ENCODE measurements around the gene RASGRP1.

The RASGRP1 gene

GRCh38 chr15:38538328-38539007 lies 26.1 kb downstream of the RASGRP1 start:
- peaks cover 12% of the 10 kb centered on the region for H3K36me3 Mint-ChIP-seq
- DNase-seq (ENCODE audit: low spot score in 2 of 2) (no peak), ATAC-seq (ENCODE audit: low read depth) (no peak)
- no peaks in the 10 kb centered on the region for H3K27me3 Mint-ChIP-seq
- no peak overlapping the region for H3K4me3 Mint-ChIP-seq
- no peaks in the 10 kb centered on the region for H3K9me3 Mint-ChIP-seq
- peaks cover 22% of the 10 kb centered on the region for H3K4me1 Mint-ChIP-seq
- no peak overlapping the region for H3K27ac Mint-ChIP-seq

- Mint-ChIP-seq H3K36me3 (peaks cover 16% of the 10 kb centered on the region), H3K27me3 (no peaks in the 10 kb centered on the region), H3K4me3 (no peak overlapping the region)
Observed at GRCh38 chr15:38536201-38536676, 28.4 kb downstream of the RASGRP1 start.

DNA sequence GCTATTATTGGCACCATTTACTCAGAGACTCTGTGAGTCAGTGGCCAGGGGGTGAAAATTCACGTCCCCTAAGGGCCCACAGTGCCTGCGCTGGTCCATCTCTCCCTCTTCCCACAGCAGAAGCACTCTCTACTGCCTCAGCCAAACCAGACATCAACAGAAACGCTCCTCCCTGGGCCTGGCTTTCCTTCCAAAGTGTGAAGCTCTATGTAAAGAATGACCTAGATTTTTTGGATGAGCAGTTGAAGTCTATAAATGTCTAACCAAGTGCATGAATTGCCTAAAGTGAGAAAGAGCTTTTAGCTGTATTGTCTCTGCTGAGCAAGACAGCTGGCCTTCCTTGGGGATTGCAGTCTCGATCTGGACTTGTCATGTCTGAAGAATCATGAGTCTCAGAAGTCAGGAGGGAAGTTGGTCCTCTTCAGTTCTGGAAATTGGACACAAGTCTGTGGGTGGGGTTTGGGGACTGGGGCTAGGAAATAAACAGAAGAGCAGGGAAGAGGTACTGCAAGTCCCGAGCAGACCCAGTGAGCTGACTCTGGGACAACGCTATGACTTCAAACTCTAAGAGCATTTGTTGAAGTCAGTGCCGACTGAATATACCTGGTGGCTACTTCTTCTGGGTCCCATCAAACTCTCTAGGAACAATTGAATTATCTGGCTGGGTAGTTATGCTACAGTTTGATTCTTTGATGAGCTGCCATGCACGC lies 29.0 kb downstream of the RASGRP1 start:
- DNase-seq (ENCODE audit: low spot score in 2 of 2) (no peak), ATAC-seq (ENCODE audit: low read depth) (no peak)
- no peaks in the 10 kb centered on the region for H3K27me3 Mint-ChIP-seq
- peaks cover 16% of the 10 kb centered on the region for H3K36me3 Mint-ChIP-seq
- H3K4me1 Mint-ChIP-seq, result peaks cover 14% of the 10 kb centered on the region
- H3K27ac Mint-ChIP-seq, result no peak overlapping the region
- H3K9me3 Mint-ChIP-seq, result no peaks in the 10 kb centered on the region
- no peak overlapping the region for H3K4me3 Mint-ChIP-seq

More at GRCh38 chr15:38536201-38536676, 28.4 kb downstream of the RASGRP1 start:
- DNase-seq (ENCODE audit: low spot score in 2 of 2), result no peak
- H3K4me1 Mint-ChIP-seq, result peaks cover 14% of the 10 kb centered on the region
- H3K9me3 Mint-ChIP-seq, result no peaks in the 10 kb centered on the region
- ATAC-seq (ENCODE audit: low read depth), result no peak
- H3K27ac Mint-ChIP-seq, result no peak overlapping the region

GRCh38 chr15:38534691-38535090 lies 29.9 kb downstream of the RASGRP1 start:
- H3K4me3 Mint-ChIP-seq, result no peak overlapping the region
- H3K4me1 Mint-ChIP-seq, result peaks cover 11% of the 10 kb centered on the region
- peaks cover 18% of the 10 kb centered on the region for H3K36me3 Mint-ChIP-seq
- H3K9me3 Mint-ChIP-seq, result no peaks in the 10 kb centered on the region
- ATAC-seq (ENCODE audit: low read depth), result no peak
- no peaks in the 10 kb centered on the region for H3K27me3 Mint-ChIP-seq
- DNase-seq (ENCODE audit: low spot score in 2 of 2), result no peak
- no peak overlapping the region for H3K27ac Mint-ChIP-seq

DNA sequence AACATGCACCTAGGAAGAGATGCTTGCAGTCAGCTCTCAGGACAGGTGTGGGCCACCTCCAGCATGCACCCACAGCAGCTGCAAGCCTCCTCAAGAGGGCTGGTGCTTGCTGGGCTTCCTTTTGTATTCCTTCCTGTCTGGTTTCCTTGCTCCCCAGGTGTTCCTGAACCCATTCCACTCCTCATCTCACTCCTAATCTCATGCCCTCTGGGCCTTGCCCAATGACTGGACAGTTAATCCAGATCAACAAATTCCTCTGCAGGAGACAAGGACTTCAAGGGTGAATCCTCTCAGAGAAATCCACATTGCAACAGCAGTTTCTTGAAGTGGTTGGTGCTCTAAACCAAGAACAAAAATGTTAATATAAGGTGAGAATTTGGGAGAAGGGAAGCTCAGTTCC lies 30.7 kb downstream of the RASGRP1 start:
- no peak overlapping the region for H3K4me3 Mint-ChIP-seq
- no peaks in the 10 kb centered on the region for H3K27me3 Mint-ChIP-seq
- H3K9me3 Mint-ChIP-seq, result no peaks in the 10 kb centered on the region
- H3K4me1 Mint-ChIP-seq, result peaks cover 14% of the 10 kb centered on the region
- DNase-seq (ENCODE audit: low spot score in 2 of 2), result no peak
- ATAC-seq (ENCODE audit: low read depth), result no peak
- peaks cover 21% of the 10 kb centered on the region for H3K36me3 Mint-ChIP-seq
- H3K27ac Mint-ChIP-seq, result peak overlapping the region; percentile 3

- H3K9me3 Mint-ChIP-seq, result no peaks in the 10 kb centered on the region
- H3K4me3 Mint-ChIP-seq, result no peak overlapping the region
- H3K4me1 Mint-ChIP-seq, result peaks cover 17% of the 10 kb centered on the region
- ATAC-seq (ENCODE audit: low read depth), result no peak
- H3K27me3 Mint-ChIP-seq, result no peaks in the 10 kb centered on the region
- H3K27ac Mint-ChIP-seq, result no peak overlapping the region
- DNase-seq (ENCODE audit: low spot score in 2 of 2), result no peak
- peaks cover 23% of the 10 kb centered on the region for H3K36me3 Mint-ChIP-seq
Observed at GRCh38 chr15:38533416-38533915, 31.1 kb downstream of the RASGRP1 start.

GRCh38 chr15:38532728-38533127 lies 31.9 kb downstream of the RASGRP1 start:
- no peak overlapping the region for H3K27ac Mint-ChIP-seq
- peaks cover 26% of the 10 kb centered on the region for H3K36me3 Mint-ChIP-seq
- peaks cover 17% of the 10 kb centered on the region for H3K4me1 Mint-ChIP-seq

GRCh38 chr15:38531509-38531908 lies 33.1 kb downstream of the RASGRP1 start:
- H3K27me3 Mint-ChIP-seq, result no peaks in the 10 kb centered on the region
- H3K27ac Mint-ChIP-seq, result no peak overlapping the region
- DNase-seq (ENCODE audit: low spot score in 2 of 2) (no peak), ATAC-seq (ENCODE audit: low read depth) (no peak)
- peaks cover 11% of the 10 kb centered on the region for H3K4me1 Mint-ChIP-seq
- peaks cover 26% of the 10 kb centered on the region for H3K36me3 Mint-ChIP-seq
- H3K4me3 Mint-ChIP-seq, result no peak overlapping the region
- no peaks in the 10 kb centered on the region for H3K9me3 Mint-ChIP-seq

More at GRCh38 chr15:38532728-38533127, 31.9 kb downstream of the RASGRP1 start:
- no peak for ATAC-seq (ENCODE audit: low read depth)
- no peak for DNase-seq (ENCODE audit: low spot score in 2 of 2)
- Mint-ChIP-seq H3K9me3 (no peaks in the 10 kb centered on the region), H3K4me3 (no peak overlapping the region), H3K27me3 (no peaks in the 10 kb centered on the region)

DNA sequence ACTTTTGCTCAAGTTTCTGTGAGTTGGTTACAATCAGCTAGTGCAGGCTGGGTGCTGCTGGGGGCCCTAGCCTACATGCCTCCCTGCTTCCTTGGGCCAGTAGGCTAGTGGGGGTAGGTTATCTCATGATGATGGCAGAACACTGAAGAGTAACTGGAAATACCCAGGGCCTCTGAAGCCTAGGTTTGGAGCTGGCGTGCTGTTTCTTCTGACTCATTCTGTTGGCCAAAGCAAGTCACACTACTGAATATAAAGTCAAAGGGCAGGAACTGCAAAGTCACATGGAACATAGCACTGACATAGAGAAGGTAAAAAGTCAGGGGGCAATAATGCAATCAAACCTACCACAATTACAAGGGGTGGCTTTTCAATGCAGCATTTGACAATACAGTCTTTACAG lies 34.5 kb downstream of the RASGRP1 start:
- Mint-ChIP-seq H3K4me3 (no peak overlapping the region), H3K4me1 (peaks cover 6% of the 10 kb centered on the region), H3K9me3 (no peaks in the 10 kb centered on the region), H3K36me3 (peaks cover 20% of the 10 kb centered on the region), H3K27me3 (no peaks in the 10 kb centered on the region), H3K27ac (no peak overlapping the region)
- no peak for ATAC-seq (ENCODE audit: low read depth)
- DNase-seq (ENCODE audit: low spot score in 2 of 2), result no peak

- H3K27me3 Mint-ChIP-seq, result no peaks in the 10 kb centered on the region
- H3K4me3 Mint-ChIP-seq, result no peak overlapping the region
- no peaks in the 10 kb centered on the region for H3K9me3 Mint-ChIP-seq
- peaks cover 6% of the 10 kb centered on the region for H3K4me1 Mint-ChIP-seq
- ATAC-seq (ENCODE audit: low read depth), result no peak
- no peak for DNase-seq (ENCODE audit: low spot score in 2 of 2)
- H3K27ac Mint-ChIP-seq, result no peak overlapping the region
- H3K36me3 Mint-ChIP-seq, result peaks cover 26% of the 10 kb centered on the region
Observed at GRCh38 chr15:38528294-38528693, 36.3 kb downstream of the RASGRP1 start.

DNA sequence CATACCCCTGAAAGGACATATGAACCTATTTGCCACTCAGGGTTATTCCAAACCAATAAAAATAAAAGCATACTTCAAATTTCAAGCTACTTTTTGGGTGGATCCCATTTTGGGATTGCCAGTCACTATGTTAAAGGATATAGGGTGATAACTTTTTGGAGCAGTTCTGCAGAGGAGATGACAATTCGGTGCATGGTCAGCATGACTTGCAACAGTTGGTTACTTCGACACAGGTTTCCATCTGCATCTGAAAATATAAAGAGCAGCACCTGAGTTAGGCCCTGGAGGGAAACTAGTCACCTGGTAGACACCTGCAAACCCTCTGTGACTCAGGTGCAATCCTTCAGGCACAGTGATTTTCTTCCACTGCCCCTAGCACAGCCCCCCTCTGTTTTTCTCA lies 38.5 kb downstream of the RASGRP1 start:
- Mint-ChIP-seq H3K4me3 (no peak overlapping the region), H3K9me3 (no peaks in the 10 kb centered on the region), H3K27ac (no peak overlapping the region), H3K4me1 (peaks cover 6% of the 10 kb centered on the region), H3K27me3 (no peaks in the 10 kb centered on the region), H3K36me3 (peaks cover 21% of the 10 kb centered on the region)
- no peak for ATAC-seq (ENCODE audit: low read depth)
- DNase-seq (ENCODE audit: low spot score in 2 of 2), result no peak

- no peak overlapping the region for H3K27ac Mint-ChIP-seq
- DNase-seq (ENCODE audit: low spot score in 2 of 2), result no peak
- no peaks in the 10 kb centered on the region for H3K27me3 Mint-ChIP-seq
- peaks cover 21% of the 10 kb centered on the region for H3K36me3 Mint-ChIP-seq
- H3K4me1 Mint-ChIP-seq, result peaks cover 6% of the 10 kb centered on the region
- ATAC-seq (ENCODE audit: low read depth), result no peak
- no peaks in the 10 kb centered on the region for H3K9me3 Mint-ChIP-seq
- H3K4me3 Mint-ChIP-seq, result no peak overlapping the region
Observed at GRCh38 chr15:38525489-38525888, 39.1 kb downstream of the RASGRP1 start.

GRCh38 chr15:38524156-38524555 lies 40.5 kb downstream of the RASGRP1 start:
- no peak for DNase-seq (ENCODE audit: low spot score in 2 of 2)
- no peak overlapping the region for H3K27ac Mint-ChIP-seq
- ATAC-seq (ENCODE audit: low read depth), result no peak
- H3K9me3 Mint-ChIP-seq, result no peaks in the 10 kb centered on the region
- H3K4me1 Mint-ChIP-seq, result peaks cover 5% of the 10 kb centered on the region
- no peaks in the 10 kb centered on the region for H3K27me3 Mint-ChIP-seq
- peaks cover 18% of the 10 kb centered on the region for H3K36me3 Mint-ChIP-seq
- no peak overlapping the region for H3K4me3 Mint-ChIP-seq

DNA sequence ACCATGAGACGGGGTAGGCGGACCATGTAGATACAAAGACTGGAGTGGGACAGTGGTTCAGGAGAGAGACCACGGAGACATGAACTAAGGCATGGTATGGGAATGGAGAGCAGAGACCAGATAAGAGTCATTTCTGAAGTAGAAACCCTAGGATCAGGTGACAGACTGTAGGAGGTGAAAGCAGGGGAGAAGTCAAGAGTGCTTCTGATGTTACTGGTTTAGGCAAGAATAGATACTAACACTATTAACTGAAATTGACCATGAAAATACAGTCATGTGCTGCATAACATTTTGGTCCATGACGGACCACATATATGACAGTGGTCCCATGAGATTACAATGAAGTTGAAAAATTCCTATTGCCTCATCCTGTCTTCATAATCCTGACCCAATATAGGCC lies 41.7 kb downstream of the RASGRP1 start:
- H3K27ac Mint-ChIP-seq, result no peak overlapping the region

More for the DNA sequence above, 41.7 kb downstream of the RASGRP1 start:
- ATAC-seq (ENCODE audit: low read depth), result no peak
- Mint-ChIP-seq H3K4me3 (no peak overlapping the region), H3K4me1 (no peaks in the 10 kb centered on the region), H3K27me3 (no peaks in the 10 kb centered on the region), H3K36me3 (peaks cover 13% of the 10 kb centered on the region), H3K9me3 (no peaks in the 10 kb centered on the region)
- no peak for DNase-seq (ENCODE audit: low spot score in 2 of 2)

Measured in memory B cell (primary cell).